ENCODE results near the gene TENM4. TPM values are rescaled to one million over a fixed set of nuclear protein-coding genes. Genes with fewer than 3 reads are reported as not detected.

TENM4 gene
- total and polyA plus RNA-seq, 4 donors = 0.02 to 0.33 (median 0.14) TPM

GRCh38 chr11:78929906-78930220 lies 511.0 kb downstream of the TENM4 start (continued):
- no peak for TF ChIP-seq REST (IDR thresholded peaks at IDR 0.05)
- no peak for TF ChIP-seq HNF4A (conservative IDR thresholded peaks at IDR 0.05)
- no peak for TF ChIP-seq JUND (IDR thresholded peaks at IDR 0.05)

- WGBS = 65% methylated on average over 5 of the region's 5 CpGs
- Histone ChIP-seq H3K36me3 (ENCODE audit: control insufficient read depth in 4 of 4, insufficient read depth in 3 of 4, low read depth in 1 of 4, low read length in 3 of 4) (no peaks in the 10 kb centered on the region), H3K9ac (ENCODE audit: low read depth in 1 of 2, low read length in 2 of 2) (no peak overlapping the region), H3K4me1 (ENCODE audit: control insufficient read depth in 4 of 4, insufficient read depth in 4 of 4, low read length in 3 of 4) (no peaks in the 10 kb centered on the region), H3K4me3 (ENCODE audit: low read depth in 1 of 3, low read length in 3 of 3) (no peak overlapping the region), H3K9me3 (ENCODE audit: control insufficient read depth in 4 of 4, low read length in 3 of 4) (no peaks in the 10 kb centered on the region), H3K27ac (ENCODE audit: low read depth in 1 of 2, low read length in 2 of 2) (no peak overlapping the region), H3K27me3 (ENCODE audit: control insufficient read depth in 4 of 4, insufficient read depth in 4 of 4, low read length in 3 of 4) (no peaks in the 10 kb centered on the region)
- no peak for DNase-seq (ENCODE audit: low spot score)
- TF ChIP-seq ZBTB33 (IDR thresholded peaks at IDR 0.05) (no peak), RXRA (IDR thresholded peaks at IDR 0.05) (no peak)
These were observed 511.5 kb downstream of the TENM4 start for GRCh38 chr11:78929207-78929905.

GRCh38 chr11:78927511-78927910 lies 513.3 kb downstream of the TENM4 start:
- TF ChIP-seq, protein P1, sequence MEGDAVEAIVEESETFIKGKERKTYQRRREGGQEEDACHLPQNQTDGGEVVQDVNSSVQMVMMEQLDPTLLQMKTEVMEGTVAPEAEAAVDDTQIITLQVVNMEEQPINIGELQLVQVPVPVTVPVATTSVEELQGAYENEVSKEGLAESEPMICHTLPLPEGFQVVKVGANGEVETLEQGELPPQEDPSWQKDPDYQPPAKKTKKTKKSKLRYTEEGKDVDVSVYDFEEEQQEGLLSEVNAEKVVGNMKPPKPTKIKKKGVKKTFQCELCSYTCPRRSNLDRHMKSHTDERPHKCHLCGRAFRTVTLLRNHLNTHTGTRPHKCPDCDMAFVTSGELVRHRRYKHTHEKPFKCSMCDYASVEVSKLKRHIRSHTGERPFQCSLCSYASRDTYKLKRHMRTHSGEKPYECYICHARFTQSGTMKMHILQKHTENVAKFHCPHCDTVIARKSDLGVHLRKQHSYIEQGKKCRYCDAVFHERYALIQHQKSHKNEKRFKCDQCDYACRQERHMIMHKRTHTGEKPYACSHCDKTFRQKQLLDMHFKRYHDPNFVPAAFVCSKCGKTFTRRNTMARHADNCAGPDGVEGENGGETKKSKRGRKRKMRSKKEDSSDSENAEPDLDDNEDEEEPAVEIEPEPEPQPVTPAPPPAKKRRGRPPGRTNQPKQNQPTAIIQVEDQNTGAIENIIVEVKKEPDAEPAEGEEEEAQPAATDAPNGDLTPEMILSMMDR (IDR thresholded peaks at IDR 0.05; ENCODE audit: low read depth, low read length, missing input control) = no peak
- TF ChIP-seq, protein P2, sequence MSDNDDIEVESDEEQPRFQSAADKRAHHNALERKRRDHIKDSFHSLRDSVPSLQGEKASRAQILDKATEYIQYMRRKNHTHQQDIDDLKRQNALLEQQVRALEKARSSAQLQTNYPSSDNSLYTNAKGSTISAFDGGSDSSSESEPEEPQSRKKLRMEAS (IDR thresholded peaks at IDR 0.05) = no peak
- no peak for TF ChIP-seq EGR1 (IDR thresholded peaks at IDR 0.05; ENCODE audit: low read depth in 2 of 2)
- no peak for TF ChIP-seq FOXA2 (IDR thresholded peaks at IDR 0.05)
- TF ChIP-seq ATF3 (IDR thresholded peaks at IDR 0.05) = no peak
- no peak for TF ChIP-seq JUND (IDR thresholded peaks at IDR 0.05)
- TF ChIP-seq HNF4G (IDR thresholded peaks at IDR 0.05) = no peak
- no peak for TF ChIP-seq GABPA (IDR thresholded peaks at IDR 0.05 in 1 of 2, conservative IDR thresholded peaks at IDR 0.05 in 1 of 2)
- no peak for TF ChIP-seq ZBTB33 (IDR thresholded peaks at IDR 0.05)
- TF ChIP-seq TAF1 (conservative IDR thresholded peaks at IDR 0.05) = no peak
- no peak for TF ChIP-seq YY1 (IDR thresholded peaks at IDR 0.05)
- no peak for TF ChIP-seq REST (IDR thresholded peaks at IDR 0.05)
- no peak for TF ChIP-seq NR2F2 (IDR thresholded peaks at IDR 0.05)
- Histone ChIP-seq H3K27ac (ENCODE audit: low read depth in 1 of 2, low read length in 2 of 2) (no peak overlapping the region), H3K9me3 (ENCODE audit: control insufficient read depth in 4 of 4, low read length in 3 of 4) (no peaks in the 10 kb centered on the region), H3K4me3 (ENCODE audit: low read depth in 1 of 3, low read length in 3 of 3) (no peak overlapping the region), H3K36me3 (ENCODE audit: control insufficient read depth in 4 of 4, insufficient read depth in 3 of 4, low read depth in 1 of 4, low read length in 3 of 4) (no peaks in the 10 kb centered on the region), H3K27me3 (ENCODE audit: control insufficient read depth in 4 of 4, insufficient read depth in 4 of 4, low read length in 3 of 4) (no peaks in the 10 kb centered on the region), H3K4me1 (ENCODE audit: control insufficient read depth in 4 of 4, insufficient read depth in 4 of 4, low read length in 3 of 4) (no peaks in the 10 kb centered on the region), H3K9ac (ENCODE audit: low read depth in 1 of 2, low read length in 2 of 2) (no peak overlapping the region)
- DNase-seq (ENCODE audit: low spot score) = no peak
- 87% methylated on average over 3 of the region's 3 CpGs for WGBS
